OCI-LY3 (cell line): ENCODE data around the gene LHX5.
"Not testable (repeated sequence)": the region's sequence is repeated elsewhere in the genome, so short reads cannot be mapped to it uniquely, and the experiment has no call there.

ENCODE experiments used
- EZH2phosphoT487 ChIP-seq: fragments of 200-600 bp; shearing (Covaris generic); IDR thresholded peaks from 2 replicates; pipeline ENCODE4 v1.6.1; 2018; ENCODE audit warnings: antibody characterized with exemption, mixed run types, low read depth
- TF ChIP-seq, protein P1 (sequence below): fragments of 200-600, 300-600 bp; sonication (generic); IDR thresholded peaks from 2 replicates; pipeline ENCODE4 v1.5.1; 2014; ENCODE audit warnings: antibody characterized with exemption, low read length, low read depth

- TF ChIP-seq, protein P1, sequence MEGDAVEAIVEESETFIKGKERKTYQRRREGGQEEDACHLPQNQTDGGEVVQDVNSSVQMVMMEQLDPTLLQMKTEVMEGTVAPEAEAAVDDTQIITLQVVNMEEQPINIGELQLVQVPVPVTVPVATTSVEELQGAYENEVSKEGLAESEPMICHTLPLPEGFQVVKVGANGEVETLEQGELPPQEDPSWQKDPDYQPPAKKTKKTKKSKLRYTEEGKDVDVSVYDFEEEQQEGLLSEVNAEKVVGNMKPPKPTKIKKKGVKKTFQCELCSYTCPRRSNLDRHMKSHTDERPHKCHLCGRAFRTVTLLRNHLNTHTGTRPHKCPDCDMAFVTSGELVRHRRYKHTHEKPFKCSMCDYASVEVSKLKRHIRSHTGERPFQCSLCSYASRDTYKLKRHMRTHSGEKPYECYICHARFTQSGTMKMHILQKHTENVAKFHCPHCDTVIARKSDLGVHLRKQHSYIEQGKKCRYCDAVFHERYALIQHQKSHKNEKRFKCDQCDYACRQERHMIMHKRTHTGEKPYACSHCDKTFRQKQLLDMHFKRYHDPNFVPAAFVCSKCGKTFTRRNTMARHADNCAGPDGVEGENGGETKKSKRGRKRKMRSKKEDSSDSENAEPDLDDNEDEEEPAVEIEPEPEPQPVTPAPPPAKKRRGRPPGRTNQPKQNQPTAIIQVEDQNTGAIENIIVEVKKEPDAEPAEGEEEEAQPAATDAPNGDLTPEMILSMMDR, result not testable (repeated sequence)
- not testable (repeated sequence) for TF ChIP-seq EZH2phosphoT487
Measured at GRCh38 chr12:113495941-113496340, 24.3 kb upstream of the LHX5 start.
